Neural cell (in vitro differentiated cells): Measurements from ENCODE around the gene SH3RF3. TPM values are rescaled to one million over a fixed set of nuclear protein-coding genes. Genes with fewer than 3 reads are reported as not detected.

Source experiments
- H2AFZ ChIP-seq: fragments of 200-600, 300-800 bp; sonication (generic), shearing (Covaris generic); 2 replicates; pipeline ENCODE4 v1.6.0; 2014; ENCODE audit warnings: low read depth, mild to moderate bottlenecking, antibody characterized with exemption, low read length, moderate library complexity
- H3F3A ChIP-seq: fragments of 200-600 bp; shearing (Covaris generic); 2 replicates; pipeline ENCODE4 v1.6.1; 2016; ENCODE audit warnings: mild to moderate bottlenecking, moderate library complexity, mixed read lengths, antibody characterized with exemption, low read length; ENCODE audit not compliant: insufficient read depth, poor library complexity, severe bottlenecking
- H3K27ac ChIP-seq: fragments of 200-600, 300-800 bp; sonication (generic), shearing (Covaris generic); 2 replicates; pipeline ENCODE4 v1.5.1; 2014; ENCODE audit warnings: mild to moderate bottlenecking, low read length, moderate library complexity
- H3K27me3 ChIP-seq: fragments of 300-800, 200-600 bp; sonication (generic), shearing (Covaris generic); 2 replicates; pipeline ENCODE4 v1.6.0; 2014; ENCODE audit warnings: mild to moderate bottlenecking, low read depth, low read length, moderate library complexity; ENCODE audit not compliant: insufficient read depth
- H3K36me3 ChIP-seq: fragments of 300-800, 200-600 bp; sonication (generic), shearing (Covaris generic); 2 replicates; pipeline ENCODE4 v1.5.1; 2014; ENCODE audit warnings: mild to moderate bottlenecking, antibody characterized with exemption, low read length, moderate library complexity; ENCODE audit not compliant: insufficient read depth
- H3K4me2 ChIP-seq: fragments of 300-800, 200-600 bp; sonication (generic), shearing (Covaris generic); 2 replicates; pipeline ENCODE4 v1.6.0; 2014; ENCODE audit warnings: mild to moderate bottlenecking, low read length
- H3K4me3 ChIP-seq: fragments of 300-800, 200-600 bp; sonication (generic), shearing (Covaris generic); 2 replicates; pipeline ENCODE4 v1.5.1; 2014; ENCODE audit warnings: mild to moderate bottlenecking, low read length, moderate library complexity
- H3K79me2 ChIP-seq: fragments of 200-600 bp; shearing (Covaris generic); replicated peaks from 2 replicates; pipeline ENCODE4 v1.6.0; 2014; ENCODE audit warnings: mild to moderate bottlenecking, low read length, moderate library complexity; ENCODE audit not compliant: insufficient read depth
- H3K9ac ChIP-seq: fragments of 300-800, 200-600 bp; sonication (generic), shearing (Covaris generic); 2 replicates; pipeline ENCODE4 v1.6.1; 2016; ENCODE audit warnings: mild to moderate bottlenecking, low read length, mixed read lengths
- H3K9me2 ChIP-seq: fragments of 200-600 bp; shearing (Covaris generic); 2 replicates; pipeline ENCODE4 v1.6.1; 2016; ENCODE audit warnings: mild to moderate bottlenecking, low read length, mixed read lengths; ENCODE audit not compliant: insufficient read depth
- H3K9me3 ChIP-seq: fragments of 200-600, 300-800 bp; sonication (generic), shearing (Covaris generic); 2 replicates; pipeline ENCODE4 v1.6.1; 2016; ENCODE audit warnings: mild to moderate bottlenecking, mixed run types, low read length, moderate library complexity, mixed read lengths
- H4K20me1 ChIP-seq: fragments of 200-600 bp; shearing (Covaris generic); 2 replicates; pipeline ENCODE4 v1.6.1; 2016; ENCODE audit warnings: mild to moderate bottlenecking, mixed run types; ENCODE audit not compliant: insufficient read depth
- EP300 ChIP-seq: fragments of 450-650 bp; conservative IDR thresholded peaks from 2 replicates; pipeline ENCODE4 v1.6.1; 2014; ENCODE audit warnings: antibody characterized with exemption, mild to moderate bottlenecking, moderate library complexity; ENCODE audit not compliant: poor library complexity, severe bottlenecking
- EZH2 ChIP-seq: fragments of 200-600, 300-800 bp; shearing (Covaris generic), sonication (generic); IDR thresholded peaks from 2 replicates; pipeline ENCODE4 v1.6.1; 2014; ENCODE audit warnings: antibody characterized with exemption, low read length, borderline replicate concordance, mild to moderate bottlenecking; ENCODE audit not compliant: insufficient read depth, poor library complexity, severe bottlenecking
- MXI1 ChIP-seq: fragments of 450-650 bp; conservative IDR thresholded peaks from 2 replicates; pipeline ENCODE4 v1.6.1; 2014; ENCODE audit warnings: antibody characterized with exemption, mild to moderate bottlenecking; ENCODE audit not compliant: poor library complexity, severe bottlenecking
- POLR2AphosphoS5 ChIP-seq: IDR thresholded peaks from 2 replicates; pipeline ENCODE4 v1.6.1; 2012
- RAD21 ChIP-seq: fragments of 450-650 bp; conservative IDR thresholded peaks from 2 replicates; pipeline ENCODE4 v1.6.1; 2014; ENCODE audit warnings: antibody characterized with exemption, mild to moderate bottlenecking, moderate library complexity
- SMC3 ChIP-seq: fragments of 450-650 bp; conservative IDR thresholded peaks from 2 replicates; pipeline ENCODE4 v1.6.1; 2014; ENCODE audit warnings: antibody characterized with exemption, mild to moderate bottlenecking, moderate library complexity; ENCODE audit not compliant: poor library complexity
- TAF1 ChIP-seq: IDR thresholded peaks from 2 replicates; pipeline ENCODE4 v1.6.1; 2012; ENCODE audit warnings: low read depth
- polyA plus RNA-seq: library from polyadenylated mRNA; depleted of rRNA; stranded (reverse); fragments of >200 nt; gene quantifications from 2 replicates; pipeline ENCODE4 v1.2.3, GENCODE V29; 2014
- TF ChIP-seq, protein P1 (sequence below): fragments of 450-650 bp; IDR thresholded peaks from 2 replicates; pipeline ENCODE4 v1.5.1; 2014; ENCODE audit warnings: antibody characterized with exemption, mild to moderate bottlenecking, moderate library complexity; ENCODE audit not compliant: poor library complexity, severe bottlenecking
- TF ChIP-seq, protein P2 (sequence below): IDR thresholded peaks from 2 replicates; pipeline ENCODE4 v1.6.1; 2012; ENCODE audit warnings: borderline replicate concordance

Gene SH3RF3
- polyA plus RNA-seq, 1 donor from 2014 or later, result 0.53 TPM

- Histone ChIP-seq H3K9me2 (no peaks in the 10 kb centered on the region), H3K79me2 (no peaks in the 10 kb centered on the region), H2AFZ (no peak overlapping the region), H3K9me3 (no peaks in the 10 kb centered on the region), H3K36me3 (no peaks in the 10 kb centered on the region), H3K4me3 (no peak overlapping the region), H3K27ac (no peak overlapping the region), H4K20me1 (no peaks in the 10 kb centered on the region), H3K27me3 (no peaks in the 10 kb centered on the region), H3K9ac (no peak overlapping the region), H3K4me2 (no peak overlapping the region), H3F3A (no peaks in the 10 kb centered on the region)
- no peak for TF ChIP-seq EZH2
- TF ChIP-seq, protein P1, sequence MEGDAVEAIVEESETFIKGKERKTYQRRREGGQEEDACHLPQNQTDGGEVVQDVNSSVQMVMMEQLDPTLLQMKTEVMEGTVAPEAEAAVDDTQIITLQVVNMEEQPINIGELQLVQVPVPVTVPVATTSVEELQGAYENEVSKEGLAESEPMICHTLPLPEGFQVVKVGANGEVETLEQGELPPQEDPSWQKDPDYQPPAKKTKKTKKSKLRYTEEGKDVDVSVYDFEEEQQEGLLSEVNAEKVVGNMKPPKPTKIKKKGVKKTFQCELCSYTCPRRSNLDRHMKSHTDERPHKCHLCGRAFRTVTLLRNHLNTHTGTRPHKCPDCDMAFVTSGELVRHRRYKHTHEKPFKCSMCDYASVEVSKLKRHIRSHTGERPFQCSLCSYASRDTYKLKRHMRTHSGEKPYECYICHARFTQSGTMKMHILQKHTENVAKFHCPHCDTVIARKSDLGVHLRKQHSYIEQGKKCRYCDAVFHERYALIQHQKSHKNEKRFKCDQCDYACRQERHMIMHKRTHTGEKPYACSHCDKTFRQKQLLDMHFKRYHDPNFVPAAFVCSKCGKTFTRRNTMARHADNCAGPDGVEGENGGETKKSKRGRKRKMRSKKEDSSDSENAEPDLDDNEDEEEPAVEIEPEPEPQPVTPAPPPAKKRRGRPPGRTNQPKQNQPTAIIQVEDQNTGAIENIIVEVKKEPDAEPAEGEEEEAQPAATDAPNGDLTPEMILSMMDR, result no peak
- TF ChIP-seq, protein P2, sequence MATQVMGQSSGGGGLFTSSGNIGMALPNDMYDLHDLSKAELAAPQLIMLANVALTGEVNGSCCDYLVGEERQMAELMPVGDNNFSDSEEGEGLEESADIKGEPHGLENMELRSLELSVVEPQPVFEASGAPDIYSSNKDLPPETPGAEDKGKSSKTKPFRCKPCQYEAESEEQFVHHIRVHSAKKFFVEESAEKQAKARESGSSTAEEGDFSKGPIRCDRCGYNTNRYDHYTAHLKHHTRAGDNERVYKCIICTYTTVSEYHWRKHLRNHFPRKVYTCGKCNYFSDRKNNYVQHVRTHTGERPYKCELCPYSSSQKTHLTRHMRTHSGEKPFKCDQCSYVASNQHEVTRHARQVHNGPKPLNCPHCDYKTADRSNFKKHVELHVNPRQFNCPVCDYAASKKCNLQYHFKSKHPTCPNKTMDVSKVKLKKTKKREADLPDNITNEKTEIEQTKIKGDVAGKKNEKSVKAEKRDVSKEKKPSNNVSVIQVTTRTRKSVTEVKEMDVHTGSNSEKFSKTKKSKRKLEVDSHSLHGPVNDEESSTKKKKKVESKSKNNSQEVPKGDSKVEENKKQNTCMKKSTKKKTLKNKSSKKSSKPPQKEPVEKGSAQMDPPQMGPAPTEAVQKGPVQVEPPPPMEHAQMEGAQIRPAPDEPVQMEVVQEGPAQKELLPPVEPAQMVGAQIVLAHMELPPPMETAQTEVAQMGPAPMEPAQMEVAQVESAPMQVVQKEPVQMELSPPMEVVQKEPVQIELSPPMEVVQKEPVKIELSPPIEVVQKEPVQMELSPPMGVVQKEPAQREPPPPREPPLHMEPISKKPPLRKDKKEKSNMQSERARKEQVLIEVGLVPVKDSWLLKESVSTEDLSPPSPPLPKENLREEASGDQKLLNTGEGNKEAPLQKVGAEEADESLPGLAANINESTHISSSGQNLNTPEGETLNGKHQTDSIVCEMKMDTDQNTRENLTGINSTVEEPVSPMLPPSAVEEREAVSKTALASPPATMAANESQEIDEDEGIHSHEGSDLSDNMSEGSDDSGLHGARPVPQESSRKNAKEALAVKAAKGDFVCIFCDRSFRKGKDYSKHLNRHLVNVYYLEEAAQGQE, result no peak
- TF ChIP-seq RAD21, result no peak
- no peak for TF ChIP-seq SMC3
- TF ChIP-seq MXI1, result no peak
- TF ChIP-seq EP300, result no peak
- TF ChIP-seq TAF1, result no peak
- no peak for TF ChIP-seq POLR2AphosphoS5
Measured at GRCh38 chr2:109392816-109393661, 264.0 kb downstream of the SH3RF3 start.

GRCh38 chr2:109393662-109393972 lies 264.6 kb downstream of the SH3RF3 start:
- Histone ChIP-seq H2AFZ (no peak overlapping the region), H3K36me3 (no peaks in the 10 kb centered on the region), H3K79me2 (no peaks in the 10 kb centered on the region), H3K9me2 (no peaks in the 10 kb centered on the region), H3K9ac (no peak overlapping the region), H3K4me3 (no peak overlapping the region), H3K27ac (no peak overlapping the region), H4K20me1 (no peaks in the 10 kb centered on the region), H3F3A (no peaks in the 10 kb centered on the region), H3K4me2 (no peak overlapping the region), H3K27me3 (no peaks in the 10 kb centered on the region), H3K9me3 (no peaks in the 10 kb centered on the region)
- TF ChIP-seq POLR2AphosphoS5 (no peak), TAF1 (no peak), SMC3 (no peak), RAD21 (no peak), MXI1 (no peak), EZH2 (no peak), EP300 (no peak)
- TF ChIP-seq, protein P1, result no peak
- TF ChIP-seq, protein P2, result no peak
